H4 (cell line): ENCODE measurements around the gene CLCN6. TPM values are rescaled to one million over a fixed set of nuclear protein-coding genes. Genes with fewer than 3 reads are reported as not detected.

Experiments used
- DNase-seq: peaks from one replicate; pipeline ENCODE4 v3.0.0-alpha.2; 2015; ENCODE audit warnings: low spot score
- total RNA-seq: library from RNA; depleted of rRNA; stranded (reverse); fragments of >200 nt; shearing (Covaris generic); gene quantifications from 2 replicates; pipeline ENCODE4 v1.2.3, GENCODE V29; 2014

Gene CLCN6
- total RNA-seq, 1 experiment from 2014 or later = 4.4 TPM

- no peak for DNase-seq
These were observed 44.2 kb downstream of the CLCN6 start for GRCh38 chr1:11850156-11850555.

- DNase-seq = no peak
These were observed 45.2 kb downstream of the CLCN6 start for GRCh38 chr1:11851180-11851579.

- DNase-seq = no peak
These were observed 48.5 kb downstream of the CLCN6 start for GRCh38 chr1:11854519-11854918.

GRCh38 chr1:11855430-11855829 lies 49.4 kb downstream of the CLCN6 start:
- DNase-seq = no peak

- DNase-seq = no peak
These were observed 50.7 kb downstream of the CLCN6 start for GRCh38 chr1:11856698-11857097.

- DNase-seq = no peak
These were observed 51.3 kb downstream of the CLCN6 start for GRCh38 chr1:11857164-11857851.

GRCh38 chr1:11858158-11858557 lies 52.2 kb downstream of the CLCN6 start:
- DNase-seq = no peak

GRCh38 chr1:11858613-11858967 lies 52.6 kb downstream of the CLCN6 start, which contains the start of gene NPPB:
Gene NPPB (minus strand): TSS chr1:11858945. CDS start chr1:11858833, 112 bp downstream.
- no peak for DNase-seq

GRCh38 chr1:11858968-11859871 lies 53.2 kb downstream of the CLCN6 start:
- peak; percentile 52 for DNase-seq

- no peak for DNase-seq
These were observed 54.1 kb downstream of the CLCN6 start for GRCh38 chr1:11860083-11860482.

GRCh38 chr1:11860587-11860986 lies 54.6 kb downstream of the CLCN6 start:
- DNase-seq = no peak

GRCh38 chr1:11862890-11863289 lies 56.9 kb downstream of the CLCN6 start:
- no peak for DNase-seq

GRCh38 chr1:11868331-11868980 lies 62.5 kb downstream of the CLCN6 start:
- no peak for DNase-seq

- DNase-seq = no peak
These were observed 63.1 kb downstream of the CLCN6 start for GRCh38 chr1:11869104-11869503.

GRCh38 chr1:11869650-11870207 lies 63.7 kb downstream of the CLCN6 start:
- no peak for DNase-seq

- no peak for DNase-seq
These were observed 66.6 kb downstream of the CLCN6 start for GRCh38 chr1:11872545-11872944.

GRCh38 chr1:11873395-11874257 lies 67.6 kb downstream of the CLCN6 start:
- no peak for DNase-seq

GRCh38 chr1:11874258-11874562 lies 68.2 kb downstream of the CLCN6 start:
- no peak for DNase-seq

GRCh38 chr1:11874624-11875023 lies 68.6 kb downstream of the CLCN6 start:
- DNase-seq = no peak

- no peak for DNase-seq
These were observed 69.1 kb downstream of the CLCN6 start for GRCh38 chr1:11875094-11875493.

- DNase-seq = no peak
These were observed 71.1 kb downstream of the CLCN6 start for GRCh38 chr1:11877074-11877473.
